ENCODE measurements around the gene FAM181A. TPM values are rescaled to one million over a fixed set of nuclear protein-coding genes. Genes with fewer than 3 reads are reported as not detected.

The FAM181A gene
- 0.04 TPM in 1 of 2 replicates, not detected in the other for polyA plus RNA-seq (2013)

GRCh38 chr14:93926873-93927799 lies at the start of gene FAM181A:
TSS of gene FAM181A (plus strand) at chr14:93927344. CDS start at chr14:93928286, 942 bp downstream.
- Histone ChIP-seq H3K23ac (ENCODE audit: low read length) (no peak within 1 kb of the TSS), H4K8ac (ENCODE audit: low read depth, low read length) (no peak within 1 kb of the TSS), H2BK120ac (ENCODE audit: insufficient read depth, low read length, poor library complexity) (no peak within 1 kb of the TSS), H3K36me3 (ENCODE audit: control insufficient read depth in 1 of 2, insufficient read depth in 2 of 2, low read length in 2 of 2) (no peaks in the 10 kb centered on the region), H3K14ac (ENCODE audit: low read length) (no peak within 1 kb of the TSS), H3K9me3 (ENCODE audit: insufficient read depth, low read depth, low read length) (peaks cover 2% of the 10 kb centered on the region), H2BK12ac (ENCODE audit: low read length) (no peak within 1 kb of the TSS), H3K9ac (ENCODE audit: low read length) (no peak within 1 kb of the TSS), H3K18ac (ENCODE audit: low read length) (no peak within 1 kb of the TSS), H3K4ac (ENCODE audit: low read depth, low read length) (no peak within 1 kb of the TSS), H3K79me1 (ENCODE audit: low read length) (no peaks in the 10 kb centered on the region), H4K12ac (ENCODE audit: low read depth, low read length) (no peak within 1 kb of the TSS), H2BK5ac (ENCODE audit: low read depth, low read length, poor library complexity) (no peak within 1 kb of the TSS), H3K4me1 (ENCODE audit: control insufficient read depth in 1 of 2, insufficient read depth in 2 of 2, low read length in 2 of 2) (no peaks in the 10 kb centered on the region), H3K79me2 (ENCODE audit: control insufficient read depth, insufficient read depth, low read length, poor library complexity) (no peaks in the 10 kb centered on the region), H3K4me2 (ENCODE audit: low read length) (no peak within 1 kb of the TSS), H4K91ac (ENCODE audit: low read depth, low read length) (no peak within 1 kb of the TSS), H3K27ac (ENCODE audit: low read depth, low read length) (no peak within 1 kb of the TSS), H2AFZ (ENCODE audit: insufficient read depth, low read length, poor library complexity) (no peak within 1 kb of the TSS), H3K27me3 (ENCODE audit: insufficient read depth, low read length) (no peaks in the 10 kb centered on the region), H3K4me3 (ENCODE audit: low read depth, low read length) (no peak within 1 kb of the TSS), H2AK5ac (ENCODE audit: low read length) (no peak within 1 kb of the TSS)
- no CpG with 5 or more reads among the region's 38 CpGs for WGBS (ENCODE audit: extremely low coverage, insufficient coverage, insufficient read length)
- no peak for DNase-seq

GRCh38 chr14:93878212-93878611 lies 48.9 kb upstream of the FAM181A start:
- Histone ChIP-seq H3K4ac (ENCODE audit: low read depth, low read length) (no peak overlapping the region), H2AFZ (ENCODE audit: insufficient read depth, low read length, poor library complexity) (no peak overlapping the region), H3K79me1 (ENCODE audit: low read length) (no peaks in the 10 kb centered on the region), H3K27ac (ENCODE audit: low read depth, low read length) (no peak overlapping the region), H3K4me3 (ENCODE audit: low read depth, low read length) (no peak overlapping the region), H2AK5ac (ENCODE audit: low read length) (no peak overlapping the region), H4K91ac (ENCODE audit: low read depth, low read length) (no peak overlapping the region), H3K18ac (ENCODE audit: low read length) (no peak overlapping the region), H3K14ac (ENCODE audit: low read length) (no peak overlapping the region), H3K27me3 (ENCODE audit: insufficient read depth, low read length) (no peaks in the 10 kb centered on the region), H2BK120ac (ENCODE audit: insufficient read depth, low read length, poor library complexity) (no peak overlapping the region), H3K4me1 (ENCODE audit: control insufficient read depth in 1 of 2, insufficient read depth in 2 of 2, low read length in 2 of 2) (no peaks in the 10 kb centered on the region), H2BK12ac (ENCODE audit: low read length) (no peak overlapping the region), H3K23ac (ENCODE audit: low read length) (no peak overlapping the region), H2BK5ac (ENCODE audit: low read depth, low read length, poor library complexity) (no peak overlapping the region), H4K8ac (ENCODE audit: low read depth, low read length) (no peak overlapping the region), H3K36me3 (ENCODE audit: control insufficient read depth in 1 of 2, insufficient read depth in 2 of 2, low read length in 2 of 2) (no peaks in the 10 kb centered on the region), H3K79me2 (ENCODE audit: control insufficient read depth, insufficient read depth, low read length, poor library complexity) (no peaks in the 10 kb centered on the region), H3K9me3 (ENCODE audit: insufficient read depth, low read depth, low read length) (peaks cover 2% of the 10 kb centered on the region), H3K4me2 (ENCODE audit: low read length) (no peak overlapping the region), H3K9ac (ENCODE audit: low read length) (no peak overlapping the region), H4K12ac (ENCODE audit: low read depth, low read length) (no peak overlapping the region)
- no peak for DNase-seq
- WGBS (ENCODE audit: extremely low coverage, insufficient coverage, insufficient read length), result no CpG with 5 or more reads among the region's 8 CpGs

GRCh38 chr14:93878871-93879270 lies 48.3 kb upstream of the FAM181A start:
- H3K4me1 ChIP-seq (ENCODE audit: control insufficient read depth in 1 of 2, insufficient read depth in 2 of 2, low read length in 2 of 2), result no peaks in the 10 kb centered on the region
- H3K27ac ChIP-seq (ENCODE audit: low read depth, low read length), result no peak overlapping the region
- no peak overlapping the region for H2BK5ac ChIP-seq (ENCODE audit: low read depth, low read length, poor library complexity)
- no peak overlapping the region for H2BK120ac ChIP-seq (ENCODE audit: insufficient read depth, low read length, poor library complexity)
- no CpG with 5 or more reads among the region's 5 CpGs for WGBS (ENCODE audit: extremely low coverage, insufficient coverage, insufficient read length)
- H3K36me3 ChIP-seq (ENCODE audit: control insufficient read depth in 1 of 2, insufficient read depth in 2 of 2, low read length in 2 of 2), result no peaks in the 10 kb centered on the region
- H3K18ac ChIP-seq (ENCODE audit: low read length), result no peak overlapping the region
- H3K4me3 ChIP-seq (ENCODE audit: low read depth, low read length), result no peak overlapping the region
- H2BK12ac ChIP-seq (ENCODE audit: low read length), result no peak overlapping the region
- no peak overlapping the region for H2AFZ ChIP-seq (ENCODE audit: insufficient read depth, low read length, poor library complexity)
- H2AK5ac ChIP-seq (ENCODE audit: low read length), result no peak overlapping the region
- no peak overlapping the region for H3K4ac ChIP-seq (ENCODE audit: low read depth, low read length)
- no peaks in the 10 kb centered on the region for H3K27me3 ChIP-seq (ENCODE audit: insufficient read depth, low read length)
- no peak overlapping the region for H4K12ac ChIP-seq (ENCODE audit: low read depth, low read length)
- no peaks in the 10 kb centered on the region for H3K79me1 ChIP-seq (ENCODE audit: low read length)
- H3K9me3 ChIP-seq (ENCODE audit: insufficient read depth, low read depth, low read length), result peaks cover under 1% of the 10 kb centered on the region
- no peaks in the 10 kb centered on the region for H3K79me2 ChIP-seq (ENCODE audit: control insufficient read depth, insufficient read depth, low read length, poor library complexity)
- no peak overlapping the region for H3K14ac ChIP-seq (ENCODE audit: low read length)
- H4K8ac ChIP-seq (ENCODE audit: low read depth, low read length), result no peak overlapping the region
- H3K4me2 ChIP-seq (ENCODE audit: low read length), result no peak overlapping the region
- H3K9ac ChIP-seq (ENCODE audit: low read length), result no peak overlapping the region
- DNase-seq, result no peak
- no peak overlapping the region for H4K91ac ChIP-seq (ENCODE audit: low read depth, low read length)
- no peak overlapping the region for H3K23ac ChIP-seq (ENCODE audit: low read length)

GRCh38 chr14:93879362-93879983 lies 47.7 kb upstream of the FAM181A start:
- H2BK5ac ChIP-seq (ENCODE audit: low read depth, low read length, poor library complexity), result no peak overlapping the region
- H3K27ac ChIP-seq (ENCODE audit: low read depth, low read length), result no peak overlapping the region
- H3K9me3 ChIP-seq (ENCODE audit: insufficient read depth, low read depth, low read length), result no peaks in the 10 kb centered on the region
- no peak overlapping the region for H3K4me2 ChIP-seq (ENCODE audit: low read length)
- no peaks in the 10 kb centered on the region for H3K27me3 ChIP-seq (ENCODE audit: insufficient read depth, low read length)
- WGBS (ENCODE audit: extremely low coverage, insufficient coverage, insufficient read length), result no CpG with 5 or more reads among the region's 7 CpGs
- no peak overlapping the region for H3K14ac ChIP-seq (ENCODE audit: low read length)
- no peak overlapping the region for H2BK120ac ChIP-seq (ENCODE audit: insufficient read depth, low read length, poor library complexity)
- no peak overlapping the region for H4K12ac ChIP-seq (ENCODE audit: low read depth, low read length)
- no peaks in the 10 kb centered on the region for H3K79me1 ChIP-seq (ENCODE audit: low read length)
- H2AFZ ChIP-seq (ENCODE audit: insufficient read depth, low read length, poor library complexity), result no peak overlapping the region
- no peaks in the 10 kb centered on the region for H3K4me1 ChIP-seq (ENCODE audit: control insufficient read depth in 1 of 2, insufficient read depth in 2 of 2, low read length in 2 of 2)
- no peak overlapping the region for H4K8ac ChIP-seq (ENCODE audit: low read depth, low read length)
- no peak overlapping the region for H4K91ac ChIP-seq (ENCODE audit: low read depth, low read length)
- H3K4me3 ChIP-seq (ENCODE audit: low read depth, low read length), result no peak overlapping the region
- no peak overlapping the region for H3K18ac ChIP-seq (ENCODE audit: low read length)
- no peak overlapping the region for H3K4ac ChIP-seq (ENCODE audit: low read depth, low read length)
- H3K9ac ChIP-seq (ENCODE audit: low read length), result no peak overlapping the region
- DNase-seq, result no peak
- H3K36me3 ChIP-seq (ENCODE audit: control insufficient read depth in 1 of 2, insufficient read depth in 2 of 2, low read length in 2 of 2), result no peaks in the 10 kb centered on the region
- no peak overlapping the region for H2AK5ac ChIP-seq (ENCODE audit: low read length)
- H3K23ac ChIP-seq (ENCODE audit: low read length), result no peak overlapping the region
- no peak overlapping the region for H2BK12ac ChIP-seq (ENCODE audit: low read length)
- H3K79me2 ChIP-seq (ENCODE audit: control insufficient read depth, insufficient read depth, low read length, poor library complexity), result no peaks in the 10 kb centered on the region

Data from trophoblast cell (in vitro differentiated cells and primary cell).